HepG2 (cell line): ENCODE measurements around the gene NPBWR2. TPM values are rescaled to one million over a fixed set of nuclear protein-coding genes. Genes with fewer than 3 reads are reported as not detected.

Source experiments
- ATAC-seq: fragments of 200-7000 bp; cut with Tn5 transposase; 3 replicates; pipeline ENCODE4 v1.9.1; 2020; ENCODE audit warnings: mild to moderate bottlenecking, moderate library complexity
- BruUV-seq: library from RNA; stranded (reverse); fragments of 400-500 nt; replicated peaks from 2 replicates; lab custom pipeline; 2021; lab: Mats Ljungman, UMichigan
- CTCF ChIA-PET: fragments of 300-600 bp; formaldehyde crosslinking; extraction: SDS; loops from one replicate; lab custom pipeline; 2021; ENCODE audit warnings: low total read pairs, inconsistent platforms, low intra/inter-chr PET ratio; lab: Yijun Ruan, JAX
- POLR2A ChIA-PET: fragments of 350-600 bp; sonication (Branson Sonifier 250); formaldehyde crosslinking; loops from one replicate; lab custom pipeline; 2020; ENCODE audit warnings: antibody characterized with exemption, inconsistent platforms; lab: Yijun Ruan, JAX
- DNase-seq: peaks from one replicate; pipeline ENCODE4 v3.0.0-alpha.2; 2015; ENCODE audit warnings: low spot score
- FAIRE-seq: peaks from 3 replicates; lab custom pipeline; 2011; peaks lifted over from hg19 to GRCh38; lab: Jason Lieb, UNC
- H2AFZ ChIP-seq: one replicate; pipeline ENCODE4 v1.6.1; 2011; ENCODE audit warnings: low read length, inconsistent platforms
- H3K27ac ChIP-seq: fragments of 300-600 bp; 3 replicates; pipeline ENCODE4 v1.8.0; 2011; ENCODE audit warnings: mixed run types, mild to moderate bottlenecking, mixed read lengths, low read length, inconsistent platforms; ENCODE audit not compliant: insufficient read depth; ENCODE audit errors: extremely low read length
- H3K27me3 ChIP-seq, 2 experiments: fragments of 200-600 bp in 1 of 2; 2 replicates in 1 of 2; 3 replicates in 1 of 2; pipeline versions ENCODE4 v1.6.0 to v1.8.0; 2011; ENCODE audit warnings: low read length in 2 of 2, mild to moderate bottlenecking in 2 of 2, moderate library complexity in 2 of 2, inconsistent platforms in 1 of 2; ENCODE audit not compliant: insufficient read depth in 2 of 2, control insufficient read depth in 1 of 2
- H3K36me3 ChIP-seq, 2 experiments: fragments of 200-600 bp in 1 of 2; replicated peaks in 1 of 2; 2 replicates in 1 of 2; 3 replicates in 1 of 2; pipeline versions ENCODE4 v1.5.1 to v1.8.0; 2011; ENCODE audit warnings: low read length in 2 of 2, inconsistent platforms in 1 of 2; ENCODE audit not compliant: insufficient read depth in 2 of 2, control insufficient read depth in 1 of 2
- H3K4me1 ChIP-seq: 2 replicates; pipeline ENCODE4 v1.5.1; 2012; ENCODE audit warnings: low read length, inconsistent platforms; ENCODE audit not compliant: insufficient read depth
- H3K4me2 ChIP-seq: 2 replicates; pipeline ENCODE4 v1.6.0; 2011; ENCODE audit warnings: low read depth, low read length, inconsistent platforms
- H3K4me3 ChIP-seq, 3 experiments: fragments of 200-600 bp in 1 of 3; sonication (generic), shearing (Covaris generic) in 1 of 3; replicated peaks in 1 of 3; 2 replicates each; pipeline ENCODE4 v1.5.1; 2011 to 2016; ENCODE audit warnings: low read length in 3 of 3, inconsistent platforms in 2 of 3, low read depth in 2 of 3, mild to moderate bottlenecking in 2 of 3, control low read depth in 1 of 3, mixed read lengths in 1 of 3; ENCODE audit not compliant: insufficient read depth in 1 of 3
- H3K79me2 ChIP-seq: one replicate; pipeline ENCODE4 v1.6.1; 2011; ENCODE audit warnings: low read length, inconsistent platforms; ENCODE audit not compliant: insufficient read depth
- H3K9ac ChIP-seq: 2 replicates; pipeline ENCODE4 v1.6.0; 2011; ENCODE audit warnings: mild to moderate bottlenecking, low read depth, low read length, inconsistent platforms; ENCODE audit not compliant: insufficient read depth
- H3K9me3 ChIP-seq: 2 replicates; pipeline ENCODE4 v1.5.1; 2012; ENCODE audit warnings: mild to moderate bottlenecking, low read length
- H4K20me1 ChIP-seq: 2 replicates; pipeline ENCODE4 v1.6.0; 2011; ENCODE audit warnings: inconsistent platforms, mild to moderate bottlenecking, low read length, moderate library complexity; ENCODE audit not compliant: insufficient read depth
- BHLHE40 ChIP-seq: IDR thresholded peaks from 2 replicates; pipeline ENCODE4 v1.6.1; 2011; ENCODE audit warnings: low read length, improper control_type of control experiment
- FOXJ3 ChIP-seq: sonication (generic); formaldehyde crosslinking; IDR thresholded peaks from 2 replicates; pipeline ENCODE4 v1.4.0; 2020; ENCODE audit warnings: missing genetic modification reagents, mild to moderate bottlenecking, borderline replicate concordance
- GATAD2A ChIP-seq: IDR thresholded peaks from 2 replicates; pipeline ENCODE4 v1.6.1; 2016
- GPN1 ChIP-seq: sonication (generic); formaldehyde crosslinking; IDR thresholded peaks from 2 replicates; pipeline ENCODE4 v1.5.1; 2020; ENCODE audit warnings: missing genetic modification reagents, borderline replicate concordance
- HIVEP1 ChIP-seq: sonication (generic); formaldehyde crosslinking; IDR thresholded peaks from 2 replicates; pipeline ENCODE4 v1.4.0; 2020; ENCODE audit warnings: mild to moderate bottlenecking, missing genetic modification reagents
- MEIS1 ChIP-seq: sonication (generic); formaldehyde crosslinking; IDR thresholded peaks from 2 replicates; pipeline ENCODE4 v1.9.0; 2021; ENCODE audit warnings: mild to moderate bottlenecking, missing genetic modification reagents, moderate library complexity, borderline replicate concordance
- NR2F6 ChIP-seq, 2 experiments: IDR thresholded peaks; 2 replicates each; pipeline ENCODE4 v1.6.1; 2016; ENCODE audit warnings: antibody characterized with exemption in 1 of 2, mild to moderate bottlenecking in 1 of 2
- REPIN1 ChIP-seq: sonication (generic); formaldehyde crosslinking; IDR thresholded peaks from 2 replicates; pipeline ENCODE4 v1.8.0; 2022; ENCODE audit warnings: missing genetic modification reagents, low read depth, mild to moderate bottlenecking, borderline replicate concordance
- STAG1 ChIP-seq: sonication (generic); formaldehyde crosslinking; IDR thresholded peaks from 2 replicates; pipeline ENCODE4 v1.4.0; 2020; ENCODE audit warnings: missing genetic modification reagents
- TOE1 ChIP-seq: sonication (generic); formaldehyde crosslinking; IDR thresholded peaks from 2 replicates; pipeline ENCODE4 v1.4.0; 2020; ENCODE audit warnings: mild to moderate bottlenecking, missing genetic modification reagents
- XRCC5 ChIP-seq: fragments of 200-400 bp; formaldehyde crosslinking; optimal IDR thresholded peaks from 2 replicates; pipeline ENCODE3; 2017; ENCODE audit warnings: mild to moderate bottlenecking, low read length
- ZBTB7A ChIP-seq: sonication (generic); formaldehyde crosslinking; IDR thresholded peaks from 2 replicates; pipeline ENCODE4 v1.8.0; 2022; ENCODE audit warnings: mild to moderate bottlenecking, missing genetic modification reagents
- ZNF331 ChIP-seq: sonication (generic); formaldehyde crosslinking; IDR thresholded peaks from 2 replicates; pipeline ENCODE4 v1.4.0; 2020; ENCODE audit warnings: missing genetic modification reagents
- ZNF547 ChIP-seq: sonication (generic); formaldehyde crosslinking; IDR thresholded peaks from 2 replicates; pipeline ENCODE4 v1.5.1; 2020; ENCODE audit warnings: mild to moderate bottlenecking, missing genetic modification reagents
- ZNF550 ChIP-seq: sonication (generic); formaldehyde crosslinking; IDR thresholded peaks from 2 replicates; pipeline ENCODE4 v1.4.0; 2020; ENCODE audit warnings: mild to moderate bottlenecking, missing genetic modification reagents, borderline replicate concordance
- WGBS: methylation state at CpG from one replicate; pipeline ENCODE4 v1.1.6; 2017; ENCODE audit warnings: low lambda C conversion rate; 5-methylcytosine and 5-hydroxymethylcytosine counted together
- in situ Hi-C: cut with HindIII; loops from 2 replicates; pipeline ENCODE4 v1.10.0; 2017; ENCODE audit warnings: low pct_unique_long_range_greater_than_20kb; ENCODE audit not compliant: extremely low pct_ligation_motif_present
- intact Hi-C: fragments of 100-400 bp; cut with micrococcal nuclease; formaldehyde crosslinking; loops from one replicate; pipeline ENCODE4 v1.10.0; 2022; ENCODE audit not compliant: unreplicated experiment
- polyA plus RNA-seq, 8 experiments: library from polyadenylated mRNA; depleted of rRNA in 3 of 8; stranded (reverse) in 7 of 8; unstranded in 1 of 8; fragments of >200 nt; fragmentation: Illumina TruSeq in 4 of 8; extraction: Trizol in 4 of 8; gene quantifications; 2 replicates each; pipeline versions ENCODE4 v1.2.1 to v1.2.3, GENCODE V29; 2011 to 2016; ENCODE audit warnings: low read depth in 4 of 8, missing spikeins in 1 of 8, mixed read lengths in 1 of 8; ENCODE audit not compliant: insufficient read depth in 1 of 8
- total RNA-seq, 5 experiments: library from RNA; depleted of rRNA; stranded (reverse); fragments of >200 nt; fragmentation: Illumina TruSeq; extraction: Trizol; gene quantifications; 2 replicates each; pipeline ENCODE4 v1.2.3, GENCODE V29; 2016; ENCODE audit warnings: low read depth in 1 of 5
- TF ChIP-seq, protein P1 (sequence below): sonication (generic); formaldehyde crosslinking; IDR thresholded peaks from 2 replicates; pipeline ENCODE4 v1.4.0; 2020; ENCODE audit warnings: missing genetic modification reagents, borderline replicate concordance
- TF ChIP-seq, protein P2 (sequence below): sonication (generic); formaldehyde crosslinking; IDR thresholded peaks from 2 replicates; pipeline ENCODE4 v1.5.1; 2020; ENCODE audit warnings: mild to moderate bottlenecking, moderate library complexity, missing genetic modification reagents
- TF ChIP-seq, protein P3 (sequence below): sonication (generic); formaldehyde crosslinking; IDR thresholded peaks from 2 replicates; pipeline ENCODE4 v1.4.0; 2020; ENCODE audit warnings: missing genetic modification reagents

The NPBWR2 gene
- total and polyA plus RNA-seq, 2 of the 13 experiments (the other 11 are each of a cell fraction or from before 2014, with no cell fraction given), result not detected

DNA sequence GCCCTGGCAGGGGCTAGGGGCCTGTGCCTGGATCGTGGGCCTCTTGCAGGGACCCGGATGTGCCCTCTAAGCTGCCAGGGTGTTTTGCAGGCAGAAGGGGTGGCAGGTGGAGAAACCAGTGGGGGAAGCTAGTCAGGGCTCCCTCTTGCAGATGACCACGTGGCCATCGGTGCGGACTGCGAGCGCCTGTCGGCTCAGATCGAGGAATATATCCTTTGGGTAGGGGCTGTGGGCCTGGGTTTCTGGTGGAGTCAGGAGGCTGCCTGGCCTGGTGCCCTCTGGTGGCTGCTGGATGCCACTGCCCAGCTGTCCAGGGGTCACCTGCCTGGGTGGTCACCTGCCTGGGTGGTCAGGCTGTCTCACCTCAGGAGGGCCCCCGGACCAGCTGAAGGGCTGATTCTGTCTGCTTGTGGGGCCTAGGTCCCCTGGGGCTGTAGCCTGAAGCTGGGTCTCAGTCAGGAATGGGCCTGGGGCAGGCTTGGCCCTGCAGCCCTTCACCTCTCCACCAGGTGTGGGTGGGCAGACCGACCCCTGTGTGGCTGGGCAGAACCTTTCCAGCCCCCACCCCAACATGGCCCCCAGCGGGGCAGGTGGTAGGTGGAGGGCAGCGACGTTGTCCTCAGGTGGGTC, 37.6 kb downstream of the NPBWR2 start:
- Histone ChIP-seq H3K9me3 (no peaks in the 10 kb centered on the region), H3K4me3 (peak overlapping the region in 1 of 3 experiments; percentile 11; a peak in 1 of 6 replicates), H4K20me1 (no peaks in the 10 kb centered on the region), H3K9ac (no peak overlapping the region), H3K27me3 (peaks cover 3 to 11% of the 10 kb centered on the region in 2 experiments; a peak in 2 of 5 replicates), H2AFZ (no peak overlapping the region), H3K27ac (no peak overlapping the region), H3K4me1 (peaks cover 37% of the 10 kb centered on the region), H3K4me2 (peak overlapping the region; percentile 48), H3K36me3 (no peaks in the 10 kb centered on the region), H3K79me2 (no peaks in the 10 kb centered on the region)
- 31% methylated on average over 6 of the region's 14 CpGs for WGBS
- intact Hi-C loops (loop anchor here (2.0 kb wide), 1 partner anchor 15 kb away; no protein-coding TSS in a partner anchor), in situ Hi-C loops (no loop called here)
- ATAC-seq (peak; percentile 67), DNase-seq (peak; percentile 62), FAIRE-seq (peak; percentile 90)
- ChIA-PET POLR2A (interaction anchor here (0.7 to 1.9 kb wide), 3 partner anchors 10 to 89 kb away, joined by 3 to 8 read pairs (median 3); partner anchors contain the start of genes OPRL1 and PRPF6), CTCF (interaction anchor here (1.1 to 1.6 kb wide), 5 partner anchors 15 to 532 kb away, joined by 3 to 13 read pairs (median 4); partner anchors contain the start of gene PTK6)
- BruUV-seq, result no TSS peak
- peak; percentile 39 for TF ChIP-seq GATAD2A
- peak; percentile 91 for TF ChIP-seq XRCC5
- TF ChIP-seq, protein P1, sequence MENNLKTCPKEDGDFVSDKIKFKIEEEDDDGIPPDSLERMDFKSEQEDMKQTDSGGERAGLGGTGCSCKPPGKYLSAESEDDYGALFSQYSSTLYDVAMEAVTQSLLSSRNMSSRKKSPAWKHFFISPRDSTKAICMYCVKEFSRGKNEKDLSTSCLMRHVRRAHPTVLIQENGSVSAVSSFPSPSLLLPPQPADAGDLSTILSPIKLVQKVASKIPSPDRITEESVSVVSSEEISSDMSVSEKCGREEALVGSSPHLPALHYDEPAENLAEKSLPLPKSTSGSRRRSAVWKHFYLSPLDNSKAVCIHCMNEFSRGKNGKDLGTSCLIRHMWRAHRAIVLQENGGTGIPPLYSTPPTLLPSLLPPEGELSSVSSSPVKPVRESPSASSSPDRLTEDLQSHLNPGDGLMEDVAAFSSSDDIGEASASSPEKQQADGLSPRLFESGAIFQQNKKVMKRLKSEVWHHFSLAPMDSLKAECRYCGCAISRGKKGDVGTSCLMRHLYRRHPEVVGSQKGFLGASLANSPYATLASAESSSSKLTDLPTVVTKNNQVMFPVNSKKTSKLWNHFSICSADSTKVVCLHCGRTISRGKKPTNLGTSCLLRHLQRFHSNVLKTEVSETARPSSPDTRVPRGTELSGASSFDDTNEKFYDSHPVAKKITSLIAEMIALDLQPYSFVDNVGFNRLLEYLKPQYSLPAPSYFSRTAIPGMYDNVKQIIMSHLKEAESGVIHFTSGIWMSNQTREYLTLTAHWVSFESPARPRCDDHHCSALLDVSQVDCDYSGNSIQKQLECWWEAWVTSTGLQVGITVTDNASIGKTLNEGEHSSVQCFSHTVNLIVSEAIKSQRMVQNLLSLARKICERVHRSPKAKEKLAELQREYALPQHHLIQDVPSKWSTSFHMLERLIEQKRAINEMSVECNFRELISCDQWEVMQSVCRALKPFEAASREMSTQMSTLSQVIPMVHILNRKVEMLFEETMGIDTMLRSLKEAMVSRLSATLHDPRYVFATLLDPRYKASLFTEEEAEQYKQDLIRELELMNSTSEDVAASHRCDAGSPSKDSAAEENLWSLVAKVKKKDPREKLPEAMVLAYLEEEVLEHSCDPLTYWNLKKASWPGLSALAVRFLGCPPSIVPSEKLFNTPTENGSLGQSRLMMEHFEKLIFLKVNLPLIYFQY (CRISPR knock-in tag), result peak; percentile 59
- TF ChIP-seq STAG1 (CRISPR knock-in tag), result peak; percentile 79
- TF ChIP-seq, protein P2, sequence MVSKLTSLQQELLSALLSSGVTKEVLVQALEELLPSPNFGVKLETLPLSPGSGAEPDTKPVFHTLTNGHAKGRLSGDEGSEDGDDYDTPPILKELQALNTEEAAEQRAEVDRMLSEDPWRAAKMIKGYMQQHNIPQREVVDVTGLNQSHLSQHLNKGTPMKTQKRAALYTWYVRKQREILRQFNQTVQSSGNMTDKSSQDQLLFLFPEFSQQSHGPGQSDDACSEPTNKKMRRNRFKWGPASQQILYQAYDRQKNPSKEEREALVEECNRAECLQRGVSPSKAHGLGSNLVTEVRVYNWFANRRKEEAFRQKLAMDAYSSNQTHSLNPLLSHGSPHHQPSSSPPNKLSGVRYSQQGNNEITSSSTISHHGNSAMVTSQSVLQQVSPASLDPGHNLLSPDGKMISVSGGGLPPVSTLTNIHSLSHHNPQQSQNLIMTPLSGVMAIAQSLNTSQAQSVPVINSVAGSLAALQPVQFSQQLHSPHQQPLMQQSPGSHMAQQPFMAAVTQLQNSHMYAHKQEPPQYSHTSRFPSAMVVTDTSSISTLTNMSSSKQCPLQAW (CRISPR knock-in tag), result peak; percentile 54; the same call in 1 of the 2 replicates
- peak; percentile 45; the same call in 1 of the 2 replicates for TF ChIP-seq MEIS1 (CRISPR knock-in tag)
- peak; percentile 46; the same call in 1 of the 2 replicates for TF ChIP-seq BHLHE40
- TF ChIP-seq ZNF550, result 0 out of 2 replicates have a peak, but pooled peaks have one; percentile 30
- TF ChIP-seq HIVEP1 (CRISPR knock-in tag), result 0 out of 2 replicates have a peak, but pooled peaks have one; percentile 35
- peak; percentile 66; the same call in 1 of the 2 replicates for TF ChIP-seq ZNF331 (CRISPR knock-in tag)
- no peak for TF ChIP-seq FOXJ3
- no peak for TF ChIP-seq TOE1 (CRISPR knock-in tag)
- peak; percentile 89; the same call in 1 of the 2 replicates for TF ChIP-seq ZBTB7A (CRISPR knock-in tag)
- TF ChIP-seq NR2F6 (IDR thresholded peaks at IDR 0.05), result peak; percentile 45; the same call in 1 of the 2 replicates
- TF ChIP-seq NR2F6 (CRISPR knock-in tag; IDR thresholded peaks at IDR 0.05), result peak; percentile 72
- TF ChIP-seq ZNF547, result peak; percentile 67; the same call in 1 of the 2 replicates
- TF ChIP-seq, protein P3, sequence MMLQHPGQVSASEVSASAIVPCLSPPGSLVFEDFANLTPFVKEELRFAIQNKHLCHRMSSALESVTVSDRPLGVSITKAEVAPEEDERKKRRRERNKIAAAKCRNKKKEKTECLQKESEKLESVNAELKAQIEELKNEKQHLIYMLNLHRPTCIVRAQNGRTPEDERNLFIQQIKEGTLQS (CRISPR knock-in tag), result 0 out of 2 replicates have a peak, but pooled peaks have one; percentile 49
- no peak for TF ChIP-seq REPIN1 (CRISPR knock-in tag)
- TF ChIP-seq GPN1 (CRISPR knock-in tag), result peak; percentile 67; the same call in 1 of the 2 replicates
